ENCODE results near the gene ENDOV.

- TF ChIP-seq EP300 (IDR thresholded peaks at IDR 0.05) (no peak), POLR2A (IDR thresholded peaks at IDR 0.05) (no peak), CTCF (IDR thresholded peaks at IDR 0.05) (no peak)
These were observed 40.8 kb downstream of the ENDOV start for GRCh38 chr17:80455784-80456183.
